Stimulated activated naive CD8-positive, alpha-beta T cell treated with anti-CD3 and anti-CD28 coated beads, Interleukin-15, Interleukin-2, amounts not matched to agents 100 ng/mL and 50 ng/mL, for 24 hours (primary cell): Measurements from ENCODE around the gene IFNAR1.

ENCODE experiments used
- H3K27ac Mint-ChIP-seq: one replicate; pipeline ENCODE4 v1.8.0; 2021; ENCODE audit warnings: mild to moderate bottlenecking, mixed read lengths
- H3K27me3 Mint-ChIP-seq: one replicate; pipeline ENCODE4 v1.8.0; 2021; ENCODE audit warnings: mixed read lengths
- H3K36me3 Mint-ChIP-seq: one replicate; pipeline ENCODE4 v1.8.0; 2021; ENCODE audit warnings: low read depth, mixed read lengths
- H3K4me1 Mint-ChIP-seq: one replicate; pipeline ENCODE4 v1.8.0; 2021; ENCODE audit warnings: low read depth, mixed read lengths
- H3K4me3 Mint-ChIP-seq: one replicate; pipeline ENCODE4 v1.8.0; 2021; ENCODE audit warnings: mild to moderate bottlenecking, mixed read lengths
- H3K9me3 Mint-ChIP-seq: one replicate; pipeline ENCODE4 v1.8.0; 2021; ENCODE audit warnings: mixed read lengths

IFNAR1 gene

GRCh38 chr21:33387294-33387693 is 62.5 kb downstream of the IFNAR1 start:
- no peak overlapping the region for H3K27ac Mint-ChIP-seq
- peaks cover 40% of the 10 kb centered on the region for H3K4me1 Mint-ChIP-seq
- H3K36me3 Mint-ChIP-seq, result no peaks in the 10 kb centered on the region
- no peaks in the 10 kb centered on the region for H3K9me3 Mint-ChIP-seq
- H3K27me3 Mint-ChIP-seq, result peaks cover 26% of the 10 kb centered on the region
- no peak overlapping the region for H3K4me3 Mint-ChIP-seq

GRCh38 chr21:33388188-33388587 is 63.4 kb downstream of the IFNAR1 start:
- H3K27me3 Mint-ChIP-seq, result peaks cover 31% of the 10 kb centered on the region
- peaks cover 31% of the 10 kb centered on the region for H3K4me1 Mint-ChIP-seq
- H3K4me3 Mint-ChIP-seq, result no peak overlapping the region
- no peak overlapping the region for H3K27ac Mint-ChIP-seq
- H3K36me3 Mint-ChIP-seq, result no peaks in the 10 kb centered on the region
- H3K9me3 Mint-ChIP-seq, result no peaks in the 10 kb centered on the region

- H3K27ac Mint-ChIP-seq, result no peak overlapping the region
- peaks cover 29% of the 10 kb centered on the region for H3K27me3 Mint-ChIP-seq
- no peak overlapping the region for H3K4me3 Mint-ChIP-seq
- H3K9me3 Mint-ChIP-seq, result no peaks in the 10 kb centered on the region
- H3K36me3 Mint-ChIP-seq, result no peaks in the 10 kb centered on the region
- peaks cover 8% of the 10 kb centered on the region for H3K4me1 Mint-ChIP-seq
These were observed 65.7 kb downstream of the IFNAR1 start for GRCh38 chr21:33390479-33390878.

- H3K36me3 Mint-ChIP-seq, result no peaks in the 10 kb centered on the region
- H3K4me1 Mint-ChIP-seq, result peaks cover 5% of the 10 kb centered on the region
- H3K27me3 Mint-ChIP-seq, result peaks cover 22% of the 10 kb centered on the region
- no peaks in the 10 kb centered on the region for H3K9me3 Mint-ChIP-seq
- H3K27ac Mint-ChIP-seq, result no peak overlapping the region
- no peak overlapping the region for H3K4me3 Mint-ChIP-seq
These were observed 66.9 kb downstream of the IFNAR1 start for GRCh38 chr21:33391656-33392055.

GRCh38 chr21:33392284-33392985 is 67.7 kb downstream of the IFNAR1 start:
- Mint-ChIP-seq H3K4me1 (peaks cover 5% of the 10 kb centered on the region), H3K36me3 (no peaks in the 10 kb centered on the region), H3K9me3 (no peaks in the 10 kb centered on the region), H3K4me3 (no peak overlapping the region), H3K27ac (no peak overlapping the region), H3K27me3 (peaks cover 22% of the 10 kb centered on the region)

GRCh38 chr21:33393348-33393747 is 68.6 kb downstream of the IFNAR1 start:
- Mint-ChIP-seq H3K36me3 (no peaks in the 10 kb centered on the region), H3K4me3 (no peak overlapping the region), H3K4me1 (peaks cover under 1% of the 10 kb centered on the region), H3K27ac (no peak overlapping the region), H3K27me3 (peaks cover 23% of the 10 kb centered on the region), H3K9me3 (no peaks in the 10 kb centered on the region)

GRCh38 chr21:33394260-33394659 is 69.5 kb downstream of the IFNAR1 start:
- Mint-ChIP-seq H3K36me3 (no peaks in the 10 kb centered on the region), H3K4me1 (no peaks in the 10 kb centered on the region), H3K27me3 (peaks cover 20% of the 10 kb centered on the region), H3K9me3 (no peaks in the 10 kb centered on the region), H3K4me3 (no peak overlapping the region), H3K27ac (no peak overlapping the region)

GRCh38 chr21:33395891-33396331 is 71.1 kb downstream of the IFNAR1 start:
- Mint-ChIP-seq H3K36me3 (no peaks in the 10 kb centered on the region), H3K27me3 (peaks cover 21% of the 10 kb centered on the region), H3K27ac (no peak overlapping the region), H3K4me1 (peaks cover 8% of the 10 kb centered on the region), H3K9me3 (no peaks in the 10 kb centered on the region), H3K4me3 (no peak overlapping the region)

- H3K27ac Mint-ChIP-seq, result no peak overlapping the region
- H3K27me3 Mint-ChIP-seq, result peaks cover 24% of the 10 kb centered on the region
- peaks cover 12% of the 10 kb centered on the region for H3K4me1 Mint-ChIP-seq
- no peak overlapping the region for H3K4me3 Mint-ChIP-seq
- H3K9me3 Mint-ChIP-seq, result no peaks in the 10 kb centered on the region
- no peaks in the 10 kb centered on the region for H3K36me3 Mint-ChIP-seq
These were observed 71.7 kb downstream of the IFNAR1 start for GRCh38 chr21:33396436-33396835.

GRCh38 chr21:33396951-33397350 is 72.2 kb downstream of the IFNAR1 start:
- Mint-ChIP-seq H3K27me3 (peaks cover 27% of the 10 kb centered on the region), H3K4me3 (no peak overlapping the region), H3K9me3 (no peaks in the 10 kb centered on the region), H3K36me3 (no peaks in the 10 kb centered on the region), H3K4me1 (peaks cover 15% of the 10 kb centered on the region), H3K27ac (no peak overlapping the region)

- no peak overlapping the region for H3K27ac Mint-ChIP-seq
- H3K36me3 Mint-ChIP-seq, result no peaks in the 10 kb centered on the region
- H3K9me3 Mint-ChIP-seq, result no peaks in the 10 kb centered on the region
- H3K27me3 Mint-ChIP-seq, result peaks cover 22% of the 10 kb centered on the region
- H3K4me1 Mint-ChIP-seq, result peaks cover 15% of the 10 kb centered on the region
- no peak overlapping the region for H3K4me3 Mint-ChIP-seq
These were observed 72.9 kb downstream of the IFNAR1 start for GRCh38 chr21:33397717-33398116.

GRCh38 chr21:33398361-33398760 is 73.6 kb downstream of the IFNAR1 start:
- Mint-ChIP-seq H3K27me3 (peaks cover 20% of the 10 kb centered on the region), H3K4me3 (no peak overlapping the region), H3K27ac (no peak overlapping the region)

GRCh38 chr21:33401630-33401992 is 76.8 kb downstream of the IFNAR1 start:
- no peaks in the 10 kb centered on the region for H3K36me3 Mint-ChIP-seq
- no peak overlapping the region for H3K27ac Mint-ChIP-seq
- no peaks in the 10 kb centered on the region for H3K9me3 Mint-ChIP-seq
- no peak overlapping the region for H3K4me3 Mint-ChIP-seq
- H3K4me1 Mint-ChIP-seq, result peaks cover 42% of the 10 kb centered on the region
- H3K27me3 Mint-ChIP-seq, result peaks cover 27% of the 10 kb centered on the region

More at GRCh38 chr21:33398361-33398760, 73.6 kb downstream of the IFNAR1 start:
- Mint-ChIP-seq H3K9me3 (no peaks in the 10 kb centered on the region), H3K36me3 (no peaks in the 10 kb centered on the region), H3K4me1 (peaks cover 15% of the 10 kb centered on the region)

- H3K27ac Mint-ChIP-seq, result no peak overlapping the region
- peaks cover 30% of the 10 kb centered on the region for H3K27me3 Mint-ChIP-seq
These were observed 77.5 kb downstream of the IFNAR1 start for GRCh38 chr21:33402001-33402979.

GRCh38 chr21:33403128-33403785 is 78.5 kb downstream of the IFNAR1 start, which contains the start of gene IFNGR2:
TSS of gene IFNGR2 (plus strand) at chr21:33403413. CDS start at chr21:33403544, 131 bp downstream.
- H3K27ac Mint-ChIP-seq, result peak within 1 kb of the TSS; percentile 84
- H3K4me3 Mint-ChIP-seq, result peak within 1 kb of the TSS; percentile 87
- H3K27me3 Mint-ChIP-seq, result peaks cover 25% of the 10 kb centered on the region
- H3K4me1 Mint-ChIP-seq, result peaks cover 51% of the 10 kb centered on the region
- H3K9me3 Mint-ChIP-seq, result no peaks in the 10 kb centered on the region
- no peaks in the 10 kb centered on the region for H3K36me3 Mint-ChIP-seq

More at GRCh38 chr21:33402001-33402979, 77.5 kb downstream of the IFNAR1 start:
- Mint-ChIP-seq H3K4me3 (peak overlapping the region; percentile 47), H3K9me3 (no peaks in the 10 kb centered on the region), H3K36me3 (no peaks in the 10 kb centered on the region), H3K4me1 (peaks cover 49% of the 10 kb centered on the region)
